GM04504 (cell line): ENCODE results near the gene HSBP1L1.

Experiments
- DNase-seq: peaks from one replicate; pipeline ENCODE4 v3.0.0-alpha.2; 2012; ENCODE audit warnings: low read depth

Gene HSBP1L1

DNA sequence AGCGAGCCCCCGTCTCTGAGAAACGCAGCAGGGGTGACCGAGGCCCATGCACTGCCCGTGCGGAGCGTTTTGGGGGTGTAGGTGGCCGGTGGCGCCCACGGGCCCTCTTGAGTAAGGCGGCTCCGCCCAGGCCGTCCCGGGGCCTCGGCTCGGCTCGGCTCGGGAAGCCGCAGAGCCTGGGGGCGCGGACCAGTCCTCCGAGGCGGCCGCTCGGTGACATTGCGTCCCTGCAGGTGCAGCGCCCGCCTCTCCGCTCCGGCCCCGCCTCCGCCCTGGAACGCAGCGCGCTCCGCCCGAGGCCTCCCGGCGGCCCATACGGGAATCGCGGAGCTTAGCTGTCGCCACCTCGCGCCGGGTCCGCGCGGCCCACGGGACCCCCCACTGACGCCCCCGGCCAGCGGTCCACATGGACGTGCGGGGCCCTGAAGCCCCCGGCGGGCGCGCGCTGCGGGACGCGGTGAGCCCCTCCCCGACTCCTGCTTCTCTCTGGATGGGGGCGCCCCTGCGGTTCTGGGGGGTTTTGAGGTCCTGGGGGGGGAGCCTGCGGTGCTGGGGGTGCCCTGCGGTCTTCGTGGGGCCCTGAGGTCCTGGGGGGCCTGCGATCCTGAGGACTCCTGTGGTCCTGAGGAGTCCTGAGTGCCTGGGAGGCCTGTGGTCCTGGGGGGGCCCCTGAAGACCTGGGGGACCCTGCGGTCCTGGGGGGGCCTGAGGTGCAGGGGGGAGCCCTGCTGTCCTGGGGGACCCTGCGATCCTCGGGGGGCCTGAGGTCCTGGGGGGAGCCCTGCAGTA is at the start of gene HSBP1L1:
TSS of gene HSBP1L1 (plus strand) at position 314 of the 789 bp plus-strand sequence. CDS start at position 407, 93 bp downstream.
- DNase-seq = no peak

DNA sequence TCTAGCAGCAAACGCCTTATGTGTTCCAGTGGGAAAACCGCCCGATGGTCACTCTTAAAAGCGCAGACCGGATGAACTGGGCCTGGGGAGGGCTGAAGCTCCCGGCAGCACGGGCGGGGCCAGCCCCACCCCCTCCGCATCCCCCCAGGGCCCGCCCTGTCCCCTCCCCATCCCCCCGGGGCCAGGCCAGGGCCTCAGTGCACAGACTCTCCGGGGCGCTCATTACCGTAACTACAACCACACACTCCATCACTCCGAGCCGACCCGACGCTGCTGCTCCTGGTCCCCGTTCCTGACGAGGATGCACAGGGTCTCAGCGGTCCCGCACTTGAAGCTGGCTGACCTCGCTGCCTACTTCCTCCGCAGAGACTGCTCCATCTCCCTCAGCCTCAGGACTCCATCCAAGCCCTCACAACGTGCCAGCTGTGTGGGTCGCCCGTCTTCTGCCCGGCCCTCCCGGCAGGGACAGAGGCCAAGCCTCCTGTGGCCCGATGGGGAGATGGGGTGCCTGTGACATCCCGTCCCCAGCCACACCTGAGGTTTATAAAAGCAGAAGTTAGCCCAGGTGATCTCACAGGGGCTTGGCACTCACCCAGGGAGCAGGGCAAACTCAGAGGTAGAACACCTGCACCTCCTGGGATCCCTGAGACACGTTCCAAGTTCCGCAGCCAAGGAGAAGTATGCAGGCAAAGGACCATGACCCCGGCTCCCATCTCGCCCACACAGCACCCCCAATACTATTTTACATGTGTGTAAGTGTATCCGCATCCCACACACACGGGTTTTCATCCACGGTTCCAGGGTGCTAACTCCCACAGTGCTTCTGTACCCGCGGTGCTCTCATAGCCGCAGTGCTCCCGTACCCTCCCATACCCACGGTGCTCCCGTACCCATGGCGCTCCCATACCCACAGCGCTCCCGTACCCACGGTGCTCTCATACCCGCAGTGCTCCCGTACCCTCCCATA is 49.0 kb upstream of the HSBP1L1 start:
- DNase-seq = no peak

DNA sequence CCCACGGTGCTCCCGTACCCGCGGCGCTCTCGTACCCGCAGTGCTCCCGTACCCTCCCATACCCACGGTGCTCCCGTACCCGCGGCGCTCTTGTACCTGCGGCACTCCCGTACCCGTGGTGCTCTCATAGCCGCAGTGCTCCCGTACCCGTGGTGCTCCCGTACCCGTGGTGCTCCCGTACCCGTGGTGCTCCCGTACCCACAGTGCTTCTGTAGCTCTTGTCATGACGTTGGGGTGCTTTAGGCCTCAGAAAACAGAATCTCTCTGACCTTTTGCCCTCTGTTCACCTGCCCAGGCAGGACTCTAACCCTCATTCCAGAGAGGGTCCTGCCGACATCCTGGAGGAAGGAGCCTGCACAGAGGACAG is 48.3 kb upstream of the HSBP1L1 start:
- no peak for DNase-seq

DNA sequence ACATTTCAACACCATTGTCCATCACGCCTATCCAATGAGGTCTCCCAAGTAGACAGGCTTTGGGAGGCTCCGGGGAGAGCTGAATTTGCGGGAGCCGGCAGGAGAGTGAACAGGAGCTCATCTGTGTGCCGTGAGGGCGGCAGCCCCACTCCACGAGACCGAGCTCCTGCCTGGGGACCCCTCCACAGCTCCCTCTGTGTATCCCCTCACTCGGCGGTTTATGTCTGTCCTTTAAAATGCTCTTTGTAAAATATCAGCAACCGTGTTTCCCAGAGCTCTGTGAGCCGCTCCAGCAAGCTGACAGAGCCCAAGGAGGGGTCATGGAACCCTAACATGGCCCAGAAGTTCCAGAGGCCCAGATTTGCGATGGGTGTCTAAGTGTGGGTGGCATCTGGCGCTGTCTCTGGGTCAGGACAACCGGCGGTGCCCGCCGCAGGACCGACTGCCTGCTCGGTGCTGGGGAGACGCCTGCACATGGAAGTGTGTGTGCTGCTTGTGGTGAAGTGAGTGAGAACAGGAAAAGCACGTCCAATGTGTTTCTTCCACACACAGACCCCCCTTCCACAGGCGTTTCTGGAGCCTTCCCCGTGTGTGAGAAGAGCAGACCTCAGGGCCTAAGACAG is 47.8 kb upstream of the HSBP1L1 start:
- no peak for DNase-seq

DNA sequence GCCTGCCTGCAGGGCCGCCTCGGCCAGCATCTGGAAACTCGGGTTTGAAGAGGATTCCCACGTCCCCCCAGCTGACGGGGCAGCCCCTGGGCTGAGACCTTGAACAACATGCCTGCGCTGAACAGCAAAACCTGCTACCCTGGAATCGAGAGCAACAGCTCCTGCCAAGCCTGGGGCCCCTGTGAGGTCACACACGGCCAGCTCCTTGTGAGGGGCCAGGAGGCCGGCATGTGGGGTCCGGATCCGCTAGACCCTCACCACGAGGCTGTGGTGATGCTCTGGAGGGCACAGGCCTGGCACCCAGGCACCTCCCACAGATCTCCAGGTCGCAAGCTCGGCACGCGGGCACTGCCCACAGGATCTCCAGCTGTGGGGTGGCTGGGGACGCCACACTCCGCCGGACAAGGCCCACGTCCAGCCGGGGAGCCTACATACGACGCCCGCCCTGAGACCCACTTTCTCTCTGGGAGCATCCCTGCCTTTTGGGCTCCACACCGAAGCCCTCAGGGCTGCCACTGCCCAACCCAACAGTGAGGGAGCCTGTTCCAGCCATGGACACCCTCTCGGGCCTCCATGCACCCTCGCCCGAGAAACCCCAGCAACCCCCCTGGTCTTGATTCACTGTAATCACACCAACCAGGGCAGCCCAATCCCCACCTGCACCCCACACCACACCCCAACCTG is 47.1 kb upstream of the HSBP1L1 start:
- no peak for DNase-seq

DNA sequence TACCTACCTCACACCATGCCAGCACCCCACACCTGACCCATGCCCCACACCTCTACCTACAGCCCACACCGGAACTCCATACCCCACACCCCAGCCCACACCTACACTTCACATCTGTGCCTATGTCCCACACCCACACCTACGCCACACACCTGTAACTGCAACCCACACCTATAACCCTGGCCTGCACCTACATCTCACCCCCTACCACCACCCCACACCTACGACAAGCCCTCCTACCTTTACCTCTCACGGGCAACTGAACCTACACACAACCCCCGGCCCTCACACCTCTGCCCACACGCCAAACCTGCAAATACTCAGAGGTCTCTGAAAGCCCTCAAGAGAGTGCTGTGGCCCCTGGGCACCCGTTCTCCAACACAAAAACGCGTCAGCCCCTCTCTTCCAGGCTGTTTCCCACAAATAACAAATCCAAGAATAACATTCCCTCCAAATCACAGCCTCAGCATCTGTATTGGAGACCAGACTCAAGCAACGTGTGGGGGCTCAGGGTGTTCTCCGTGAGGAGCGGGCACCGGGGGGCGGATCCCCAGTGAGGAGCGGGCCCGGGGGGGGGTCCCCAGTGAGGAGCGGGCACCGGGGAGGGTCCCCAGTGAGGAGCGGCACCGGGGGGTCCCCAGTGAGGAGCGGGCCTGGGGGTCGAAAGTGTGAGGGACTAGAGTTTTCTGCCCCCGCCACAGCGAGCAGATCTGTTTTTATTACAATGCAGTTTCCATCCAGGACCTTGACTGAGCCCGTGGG is 46.4 kb upstream of the HSBP1L1 start:
- DNase-seq = no peak

DNA sequence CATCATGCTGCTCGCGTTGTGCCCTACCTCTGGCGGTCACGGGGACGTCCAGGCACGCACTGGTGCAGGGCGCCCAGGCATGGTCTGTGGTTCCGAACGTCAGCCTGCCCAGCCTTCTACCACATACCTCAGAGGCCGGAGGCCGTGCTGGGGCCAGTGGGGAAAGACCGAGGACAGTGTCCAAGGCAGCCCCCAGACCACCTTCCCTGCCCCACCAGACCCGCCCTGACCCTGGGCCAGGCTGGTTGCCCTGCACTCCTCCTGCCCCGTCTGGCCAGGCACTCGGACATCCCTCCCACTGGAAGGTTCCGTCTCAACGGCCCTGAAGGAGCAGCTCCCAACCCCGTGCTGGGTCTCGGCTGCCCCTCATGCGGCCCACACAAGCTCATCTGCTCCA is 45.8 kb upstream of the HSBP1L1 start:
- no peak for DNase-seq

DNA sequence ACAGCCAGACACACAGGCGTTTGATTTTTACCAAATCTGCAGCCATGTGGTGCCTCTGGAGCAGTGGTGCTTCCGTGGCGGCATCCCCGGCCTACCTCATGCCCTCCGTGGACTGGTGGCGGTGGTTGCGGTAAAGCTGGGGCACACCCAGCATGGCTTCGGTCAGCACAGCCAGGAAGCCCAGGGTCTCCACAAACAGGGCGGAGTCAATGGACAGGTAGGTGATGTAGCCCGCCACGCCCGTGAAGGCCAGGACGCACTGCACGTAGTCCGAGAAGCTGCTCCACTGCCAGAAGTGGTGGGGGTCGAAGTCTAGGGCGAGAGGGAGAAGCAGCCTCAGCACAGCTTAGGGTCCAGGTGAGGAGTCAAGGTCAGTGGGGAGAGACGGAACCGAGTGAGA is 45.4 kb upstream of the HSBP1L1 start:
- no peak for DNase-seq

DNA sequence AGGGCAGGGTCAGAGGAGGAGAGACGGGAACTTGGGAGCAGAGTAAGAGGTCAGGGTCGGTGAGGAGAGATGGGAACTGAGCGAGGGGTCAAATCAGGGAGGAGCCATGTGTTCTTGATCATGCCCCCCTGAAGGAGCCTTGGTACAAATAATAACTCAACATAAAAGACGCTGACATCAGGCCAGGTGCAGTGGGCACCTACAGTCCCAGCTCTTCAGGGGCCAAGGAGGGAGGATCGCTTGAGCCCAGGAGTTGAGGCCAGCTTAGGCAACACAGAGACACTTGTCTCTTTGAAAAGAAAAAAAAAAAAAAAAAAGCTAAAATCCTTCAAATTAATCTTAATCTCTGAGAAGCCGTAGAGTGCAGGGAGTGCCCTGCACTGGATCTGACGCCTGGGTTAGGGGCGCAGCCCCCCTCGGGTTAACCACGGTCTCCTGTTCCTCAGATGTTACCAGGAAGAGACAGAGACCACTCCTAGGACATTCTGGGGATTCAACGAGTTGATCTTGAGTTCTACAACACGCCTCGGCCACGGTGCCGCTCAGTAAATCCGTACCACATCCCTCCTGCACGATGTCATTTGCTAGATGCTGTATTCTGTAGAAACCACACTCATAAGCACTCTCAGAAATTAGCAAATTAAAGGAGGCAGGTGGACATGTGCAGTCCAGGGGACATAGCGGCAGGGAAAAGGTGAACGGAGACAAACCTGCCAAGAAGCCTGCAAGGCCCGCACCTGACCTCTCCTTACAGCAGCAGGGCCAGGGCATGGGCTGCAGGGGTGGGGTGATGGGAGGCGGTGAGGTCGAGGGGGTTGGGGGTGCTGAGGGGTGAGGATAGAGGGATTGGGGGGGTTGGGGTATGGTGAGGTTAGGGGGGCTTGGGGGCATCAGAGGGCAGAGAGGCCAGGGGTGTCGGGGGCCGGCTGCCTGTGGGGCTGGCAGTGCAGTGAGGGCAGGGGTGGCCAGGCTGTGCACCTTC is 42.2 kb upstream of the HSBP1L1 start:
- no peak for DNase-seq

DNA sequence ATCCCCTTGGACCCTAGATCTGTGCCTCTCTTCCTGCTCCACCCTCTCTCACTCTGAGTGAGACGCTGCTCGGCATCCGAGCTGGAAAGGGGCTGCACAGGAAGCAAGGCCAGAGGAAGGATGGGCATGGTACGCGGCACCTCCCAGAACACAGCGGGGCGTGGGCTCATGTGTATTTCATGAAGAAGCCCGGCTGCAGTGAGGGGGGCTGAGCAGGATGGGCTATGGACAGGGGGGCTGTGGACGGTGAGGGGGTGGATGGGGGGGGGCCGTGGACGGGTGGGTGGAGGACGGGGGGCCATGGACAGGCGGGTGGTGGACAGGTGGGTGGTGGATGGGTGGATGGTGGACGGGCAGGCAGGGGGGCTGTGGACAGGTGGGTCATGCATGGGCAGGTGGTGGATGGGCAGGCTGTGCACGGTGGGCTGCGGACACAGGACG is 41.5 kb upstream of the HSBP1L1 start:
- no peak for DNase-seq

DNA sequence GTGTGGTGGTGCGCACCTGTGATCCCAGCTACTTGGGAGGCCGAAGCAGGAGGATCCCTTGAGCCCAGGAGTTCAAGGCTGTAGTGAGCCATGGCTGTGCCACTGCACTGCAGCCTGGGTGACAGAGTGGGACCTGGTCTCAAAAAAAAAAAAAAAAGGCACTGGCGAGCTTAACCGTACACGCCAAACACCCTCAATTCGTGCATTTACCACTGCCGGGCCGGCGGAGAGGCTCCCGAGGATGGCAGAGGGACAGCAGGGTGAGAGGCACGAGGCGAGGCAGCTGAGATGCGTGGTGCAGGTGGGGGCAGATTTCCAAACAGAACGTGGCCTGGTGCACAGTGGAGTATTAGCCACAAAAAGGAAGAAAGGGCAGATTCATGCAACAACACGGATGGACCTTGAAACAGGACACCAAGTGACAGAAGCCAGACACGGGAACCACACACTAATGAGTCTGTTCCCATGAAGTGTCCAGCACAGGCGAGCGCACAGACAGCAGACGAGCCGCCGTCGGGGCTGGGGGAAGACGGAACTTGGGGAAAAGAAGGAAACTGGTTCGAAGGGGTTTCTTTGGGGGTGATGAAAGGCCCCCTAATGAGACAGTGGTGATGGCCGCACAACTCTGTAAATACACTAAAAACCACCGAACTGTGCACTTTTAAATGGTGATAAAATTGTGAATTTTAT is 40.4 kb upstream of the HSBP1L1 start:
- no peak for DNase-seq

DNA sequence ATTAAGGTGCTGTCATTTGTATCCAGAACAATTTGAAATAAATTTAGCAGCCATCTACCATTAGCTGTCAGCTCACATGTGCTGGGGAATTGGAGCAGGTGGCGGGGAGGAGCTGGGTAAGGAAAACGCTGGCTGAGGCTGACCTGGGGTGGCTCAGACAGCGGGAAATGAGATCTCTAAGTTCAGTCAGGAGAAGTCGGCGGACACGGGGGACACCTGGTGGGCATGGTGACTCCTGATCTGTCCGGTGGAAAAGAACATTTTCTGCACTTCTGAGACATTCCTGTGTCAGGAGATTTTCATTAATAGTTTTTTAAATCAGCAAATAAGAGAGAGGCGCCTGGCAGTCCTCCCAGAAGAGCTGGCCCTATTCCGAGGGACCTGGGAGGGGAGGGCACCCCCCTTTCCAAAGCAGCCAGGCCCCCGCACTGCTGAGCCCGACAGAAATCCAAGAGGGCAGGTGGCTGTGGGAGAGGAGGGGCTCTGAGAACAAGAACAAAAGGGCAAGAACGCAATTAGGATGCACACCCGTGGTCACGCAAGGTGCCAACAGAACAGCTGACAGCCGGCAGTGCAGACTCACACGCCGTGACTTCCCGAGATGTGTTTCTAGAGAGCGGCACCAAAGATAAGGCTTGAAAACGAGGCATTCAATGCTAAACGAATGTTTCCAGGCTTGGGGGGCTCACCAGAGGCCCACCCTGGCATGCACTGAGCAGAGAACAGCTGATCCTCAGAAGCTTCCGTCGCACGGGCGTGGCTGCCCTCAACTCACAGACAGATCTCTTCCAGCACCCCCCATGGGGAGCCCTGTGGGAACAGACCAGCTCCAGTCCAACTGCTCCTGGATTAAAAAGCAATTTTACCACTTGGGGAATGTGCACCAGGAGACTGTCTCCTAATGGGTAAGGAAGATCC is 39.4 kb upstream of the HSBP1L1 start:
- DNase-seq = no peak

DNA sequence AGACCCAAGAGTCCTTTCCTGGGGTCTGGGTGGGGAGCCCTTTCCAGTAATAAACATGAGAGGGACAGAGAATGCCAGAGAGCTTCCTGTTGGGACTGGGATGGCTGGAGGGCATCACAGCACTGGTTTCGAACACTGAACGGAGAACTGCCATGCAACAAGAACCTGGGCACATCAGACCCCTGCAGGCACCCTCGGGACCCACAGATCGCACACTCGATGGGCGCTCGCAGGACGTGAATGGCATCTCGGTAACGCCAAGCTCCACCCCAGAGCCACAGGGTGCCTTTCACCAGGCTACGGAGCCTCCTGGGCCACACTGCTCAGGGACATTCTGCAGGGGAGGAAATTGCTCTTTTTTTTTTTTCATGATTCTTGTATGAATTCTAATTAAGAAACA is 38.1 kb upstream of the HSBP1L1 start:
- no peak for DNase-seq

DNA sequence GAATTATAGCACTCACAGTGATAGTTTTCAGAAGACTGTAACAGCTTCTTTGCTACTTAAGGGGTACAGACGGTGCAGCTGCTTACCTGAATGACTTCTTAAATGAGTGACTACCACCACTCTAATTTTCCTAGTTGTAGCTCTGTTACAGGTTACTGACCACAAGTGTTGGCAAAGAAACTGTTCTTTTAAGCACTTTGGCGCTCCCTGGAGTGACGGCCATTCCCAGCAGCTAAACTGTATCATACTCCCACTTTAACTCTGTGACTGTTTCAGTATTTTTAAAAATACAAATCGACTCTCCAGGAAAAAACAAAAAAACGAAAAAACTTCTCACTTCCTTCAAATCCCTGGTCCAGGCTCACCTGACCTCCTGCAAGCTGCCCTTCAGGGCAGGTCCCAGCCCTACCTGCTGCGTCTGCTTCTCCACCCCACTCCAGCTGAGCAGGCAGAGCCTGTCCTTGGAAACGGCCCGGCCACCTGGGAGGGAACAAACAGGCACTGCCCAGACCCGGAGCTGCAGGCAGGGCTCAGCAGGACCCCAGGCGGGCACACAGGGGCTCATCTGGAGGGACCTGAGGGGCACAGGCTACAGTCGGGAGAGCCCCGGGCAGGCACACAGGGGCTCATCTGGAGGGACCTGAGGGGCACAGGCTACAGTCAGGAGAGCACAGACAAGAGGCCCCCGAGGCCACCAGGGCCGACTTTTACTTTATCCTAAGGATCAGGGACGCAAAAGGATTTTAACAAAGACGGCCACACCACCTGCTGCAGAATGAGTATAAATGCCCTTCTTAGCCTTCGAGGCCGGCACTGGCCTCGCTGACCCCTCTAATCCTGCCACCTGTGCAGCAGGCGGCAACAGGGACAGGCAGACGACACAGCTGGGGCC is 37.5 kb upstream of the HSBP1L1 start:
- DNase-seq = no peak

DNA sequence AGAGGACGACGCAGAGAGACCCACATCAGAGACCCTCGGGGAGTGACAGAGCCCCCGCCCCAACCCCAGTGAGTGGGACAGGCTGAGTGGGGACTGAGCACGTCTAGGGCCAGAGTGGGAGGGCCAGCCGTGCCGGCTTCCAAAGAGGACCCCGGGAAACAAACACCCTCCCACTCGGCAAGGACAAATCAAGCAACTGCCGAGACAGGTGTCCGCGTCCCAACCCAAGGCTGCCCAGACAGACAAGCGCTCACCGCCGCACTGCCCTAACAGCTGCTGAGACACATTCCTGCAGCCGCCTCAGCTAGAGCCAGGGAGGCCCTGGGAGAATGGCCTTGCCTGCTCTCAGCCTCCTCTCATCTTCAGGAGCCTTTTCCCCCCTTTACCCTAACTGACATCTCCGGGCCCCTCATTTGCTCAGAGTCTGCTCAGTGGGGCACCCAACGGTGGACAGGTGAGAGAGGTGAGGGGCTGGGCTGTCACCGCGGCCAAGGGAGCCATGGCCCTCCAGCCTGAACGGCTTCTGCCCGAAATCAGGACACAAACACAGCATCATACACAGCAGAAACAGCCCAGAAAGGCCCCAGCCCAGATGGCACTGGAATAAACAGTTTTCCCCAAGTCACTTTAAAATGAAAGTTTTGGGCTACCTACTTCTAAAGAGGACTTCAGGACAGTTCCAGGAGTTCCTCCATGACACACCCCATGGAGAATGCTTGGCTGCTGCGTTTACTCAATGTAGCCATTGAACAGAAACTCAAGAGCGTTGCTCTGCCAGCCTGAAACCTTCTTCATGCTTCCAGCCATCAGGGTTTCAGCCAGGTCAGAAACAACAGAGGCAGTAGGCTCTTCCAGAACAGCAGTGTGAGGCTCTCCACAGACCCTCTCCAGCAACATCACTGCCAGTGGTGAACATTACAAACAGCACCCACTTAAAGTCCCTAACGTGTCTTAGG is 36.6 kb upstream of the HSBP1L1 start:
- DNase-seq = no peak

DNA sequence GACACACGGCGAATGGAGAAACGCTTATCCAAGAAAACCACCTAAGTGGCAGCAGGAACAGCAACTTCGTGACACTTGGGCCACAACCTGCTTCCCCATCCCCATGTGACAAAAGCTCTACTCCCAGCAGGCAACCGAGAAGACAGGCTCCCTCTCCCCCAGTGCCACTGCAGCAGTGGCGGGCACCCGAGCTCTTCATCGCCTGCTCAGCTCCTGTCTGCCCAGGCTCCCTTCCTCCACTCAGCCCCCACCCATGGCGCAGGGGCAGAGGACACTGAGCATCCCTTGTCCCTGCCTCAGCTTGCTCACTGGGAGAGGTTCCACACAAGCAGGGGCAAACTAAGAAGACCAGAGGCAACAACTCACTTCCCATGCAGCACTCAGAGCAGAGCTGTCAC is 35.9 kb upstream of the HSBP1L1 start:
- no peak for DNase-seq
